Brain microvascular endothelial cell (primary cell): ENCODE data around the gene EFCAB11.

Experiments used
- DNase-seq: peaks from one replicate; pipeline ENCODE4 v3.0.0-alpha.2; 2020
- H3K27ac ChIP-seq: fragments of 250-450 bp; sonication (Bioruptor Pico); 2 replicates; pipeline ENCODE4 v1.5.1; 2020; ENCODE audit warnings: mild to moderate bottlenecking, moderate library complexity
- H3K27me3 ChIP-seq: fragments of 250-450 bp; sonication (Bioruptor Pico); replicated peaks from 2 replicates; pipeline ENCODE4 v1.5.1; 2020; ENCODE audit warnings: mild to moderate bottlenecking
- H3K36me3 ChIP-seq: fragments of 250-450 bp; sonication (Bioruptor Pico); replicated peaks from 2 replicates; pipeline ENCODE4 v1.5.1; 2020; ENCODE audit warnings: mild to moderate bottlenecking
- H3K4me3 ChIP-seq: 2 replicates; pipeline ENCODE4 v1.5.1; 2011; ENCODE audit warnings: low read depth, mild to moderate bottlenecking, control low read depth, low read length, moderate library complexity
- CTCF ChIP-seq: IDR thresholded peaks from 2 replicates; pipeline ENCODE4 v1.5.1; 2011; ENCODE audit warnings: low read depth, mild to moderate bottlenecking, moderate library complexity, low read length, control low read depth, inconsistent platforms; ENCODE audit errors: missing control alignments
- in situ Hi-C: cut with HindIII; loops from 2 replicates; pipeline ENCODE4 v1.10.0; 2017; ENCODE audit warnings: low sequenced_read_pairs, low pct_ligation_motif_present

EFCAB11 gene

GRCh38 chr14:89911010-89911919 lies 43.3 kb downstream of the EFCAB11 start:
- peak overlapping the region; percentile 77 for H3K27ac ChIP-seq
- TF ChIP-seq CTCF, result no peak
- H3K4me3 ChIP-seq, result no peak overlapping the region
- in situ Hi-C loops, result no loop called here
- no peaks in the 10 kb centered on the region for H3K27me3 ChIP-seq
- no peaks in the 10 kb centered on the region for H3K36me3 ChIP-seq
- peak; percentile 48 for DNase-seq

- H3K27me3 ChIP-seq, result no peaks in the 10 kb centered on the region
- H3K36me3 ChIP-seq, result no peaks in the 10 kb centered on the region
- in situ Hi-C loops, result no loop called here
- no peak overlapping the region for H3K4me3 ChIP-seq
- DNase-seq, result no peak
- H3K27ac ChIP-seq, result no peak overlapping the region
- no peak for TF ChIP-seq CTCF
Measured at GRCh38 chr14:89910691-89911009, 43.9 kb downstream of the EFCAB11 start.

- Histone ChIP-seq H3K4me3 (no peak overlapping the region), H3K36me3 (no peaks in the 10 kb centered on the region), H3K27me3 (no peaks in the 10 kb centered on the region), H3K27ac (no peak overlapping the region)
- DNase-seq, result no peak
- in situ Hi-C loops, result no loop called here
- no peak for TF ChIP-seq CTCF
Measured at GRCh38 chr14:89909586-89909985, 44.9 kb downstream of the EFCAB11 start.

GRCh38 chr14:89908712-89909450 lies 45.6 kb downstream of the EFCAB11 start:
- TF ChIP-seq CTCF, result no peak
- in situ Hi-C loops, result no loop called here
- Histone ChIP-seq H3K27me3 (no peaks in the 10 kb centered on the region), H3K27ac (no peak overlapping the region), H3K4me3 (no peak overlapping the region), H3K36me3 (no peaks in the 10 kb centered on the region)
- no peak for DNase-seq

GRCh38 chr14:89907655-89908054 lies 46.9 kb downstream of the EFCAB11 start:
- Histone ChIP-seq H3K4me3 (no peak overlapping the region), H3K27me3 (no peaks in the 10 kb centered on the region), H3K36me3 (no peaks in the 10 kb centered on the region), H3K27ac (no peak overlapping the region)
- no peak for DNase-seq
- TF ChIP-seq CTCF, result no peak
- in situ Hi-C loops, result no loop called here

GRCh38 chr14:89906000-89906399 lies 48.5 kb downstream of the EFCAB11 start:
- in situ Hi-C loops, result no loop called here
- H3K36me3 ChIP-seq, result no peaks in the 10 kb centered on the region
- DNase-seq, result no peak
- H3K4me3 ChIP-seq, result no peak overlapping the region
- H3K27ac ChIP-seq, result no peak overlapping the region
- no peaks in the 10 kb centered on the region for H3K27me3 ChIP-seq
- TF ChIP-seq CTCF, result no peak
